Epithelial cell of esophagus (primary cell): ENCODE data around the gene SALL2.
"Not testable (repeated sequence)": the region's sequence is repeated elsewhere in the genome, so short reads cannot be mapped to it uniquely, and the experiment has no call there.

ENCODE experiments used
- DNase-seq: peaks from one replicate; pipeline ENCODE4 v3.0.0; 2010; ENCODE audit warnings: low read depth
- H3K4me3 ChIP-seq: 2 replicates; pipeline ENCODE4 v1.5.1; 2011; ENCODE audit warnings: mild to moderate bottlenecking, low read length, control low read depth
- TF ChIP-seq, protein P1 (sequence below): IDR thresholded peaks from 2 replicates; pipeline ENCODE4 v1.5.1; 2011; ENCODE audit warnings: low read depth, mild to moderate bottlenecking, low read length, control low read depth, inconsistent platforms; ENCODE audit not compliant: insufficient read depth; ENCODE audit errors: missing control alignments

The SALL2 gene

DNA sequence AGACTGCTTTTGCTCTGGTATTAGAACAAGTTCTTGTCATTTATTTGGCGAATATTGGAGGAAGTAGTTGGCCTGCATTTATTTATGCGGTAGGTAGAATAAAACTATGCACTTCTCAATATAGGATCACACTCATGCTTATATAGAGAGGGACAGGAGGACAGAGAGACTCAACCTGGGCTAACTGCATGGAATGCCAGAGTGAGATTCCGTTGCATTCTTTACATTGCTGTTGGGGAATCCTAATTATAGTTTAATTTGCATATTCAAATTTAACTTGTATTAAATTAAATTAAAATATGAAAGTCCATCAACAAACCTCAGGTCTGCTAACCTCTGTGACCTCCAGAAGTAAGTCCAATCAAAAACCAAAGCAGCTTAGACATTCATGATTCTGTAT, 27.1 kb upstream of the SALL2 start:
- no peak overlapping the region for H3K4me3 ChIP-seq
- TF ChIP-seq, protein P1, sequence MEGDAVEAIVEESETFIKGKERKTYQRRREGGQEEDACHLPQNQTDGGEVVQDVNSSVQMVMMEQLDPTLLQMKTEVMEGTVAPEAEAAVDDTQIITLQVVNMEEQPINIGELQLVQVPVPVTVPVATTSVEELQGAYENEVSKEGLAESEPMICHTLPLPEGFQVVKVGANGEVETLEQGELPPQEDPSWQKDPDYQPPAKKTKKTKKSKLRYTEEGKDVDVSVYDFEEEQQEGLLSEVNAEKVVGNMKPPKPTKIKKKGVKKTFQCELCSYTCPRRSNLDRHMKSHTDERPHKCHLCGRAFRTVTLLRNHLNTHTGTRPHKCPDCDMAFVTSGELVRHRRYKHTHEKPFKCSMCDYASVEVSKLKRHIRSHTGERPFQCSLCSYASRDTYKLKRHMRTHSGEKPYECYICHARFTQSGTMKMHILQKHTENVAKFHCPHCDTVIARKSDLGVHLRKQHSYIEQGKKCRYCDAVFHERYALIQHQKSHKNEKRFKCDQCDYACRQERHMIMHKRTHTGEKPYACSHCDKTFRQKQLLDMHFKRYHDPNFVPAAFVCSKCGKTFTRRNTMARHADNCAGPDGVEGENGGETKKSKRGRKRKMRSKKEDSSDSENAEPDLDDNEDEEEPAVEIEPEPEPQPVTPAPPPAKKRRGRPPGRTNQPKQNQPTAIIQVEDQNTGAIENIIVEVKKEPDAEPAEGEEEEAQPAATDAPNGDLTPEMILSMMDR, result no peak
- DNase-seq, result no peak

DNA sequence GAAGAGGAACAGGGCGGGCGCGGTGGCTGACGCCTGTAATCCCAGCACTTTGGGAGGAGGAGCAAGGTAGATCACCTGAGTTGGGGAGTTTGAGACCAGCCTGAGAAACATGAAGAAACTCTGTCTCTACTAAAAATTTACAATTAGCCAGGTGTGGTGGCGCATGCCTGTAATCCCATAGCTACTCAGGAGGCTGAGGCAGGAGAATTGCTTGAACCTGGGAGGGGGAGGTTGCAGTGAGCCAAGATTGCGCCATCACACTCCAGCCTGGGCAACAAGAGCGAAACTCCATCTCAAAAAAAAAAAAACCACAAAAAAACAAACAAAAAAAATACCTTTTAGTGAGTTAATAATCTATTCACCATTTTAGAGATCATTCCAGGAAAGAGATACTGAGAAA, 18.4 kb upstream of the SALL2 start:
- DNase-seq, result not testable (repeated sequence)

DNA sequence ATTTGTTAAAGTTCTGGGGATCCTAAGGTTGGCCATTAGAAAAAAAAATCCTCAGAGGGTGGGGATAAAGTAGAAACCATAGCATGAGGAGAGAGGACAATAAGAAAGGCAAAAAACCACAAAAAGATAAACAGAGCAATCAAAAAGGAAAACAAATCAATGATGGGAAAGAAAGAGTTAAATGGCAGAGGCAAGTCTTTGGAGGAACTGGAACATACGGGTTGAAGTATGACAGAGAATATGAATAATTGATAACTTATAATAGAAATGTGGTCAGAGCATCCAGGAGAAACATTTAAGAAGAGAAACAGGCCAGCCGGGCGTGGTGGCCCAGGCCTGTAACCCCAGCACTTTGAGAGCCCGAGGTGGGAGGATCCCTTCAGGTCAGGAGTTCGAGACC, 17.8 kb upstream of the SALL2 start:
- DNase-seq, result no peak
- TF ChIP-seq, protein P1, result no peak

More for the DNA sequence above, 18.4 kb upstream of the SALL2 start:
- not testable (repeated sequence) for H3K4me3 ChIP-seq

DNA sequence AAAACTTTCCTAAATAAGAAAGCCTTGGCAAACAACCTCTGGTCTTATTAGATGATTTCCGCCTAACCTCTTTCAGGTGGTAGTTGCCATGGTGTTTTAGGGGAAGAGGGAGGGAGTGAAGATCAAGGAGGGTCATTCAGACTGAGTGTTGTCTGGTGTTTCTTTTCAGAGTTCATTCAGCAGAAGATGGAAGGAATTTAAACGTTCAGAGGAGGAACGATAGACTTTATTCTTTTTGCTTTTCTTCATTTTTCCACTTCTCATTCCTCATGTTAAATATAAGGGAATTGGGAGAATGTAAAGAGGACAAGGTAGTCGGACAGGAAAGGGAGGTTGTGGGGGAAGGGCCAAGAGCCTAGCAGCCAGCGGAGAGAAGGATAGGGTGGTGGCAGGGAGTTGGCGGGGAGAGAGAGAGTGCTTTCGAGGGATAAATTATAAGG, 17.4 kb upstream of the SALL2 start:
- TF ChIP-seq, protein P1, result no peak
- DNase-seq, result peak; percentile 25
- no peak overlapping the region for H3K4me3 ChIP-seq

More for the DNA sequence above, 17.8 kb upstream of the SALL2 start:
- no peak overlapping the region for H3K4me3 ChIP-seq

DNA sequence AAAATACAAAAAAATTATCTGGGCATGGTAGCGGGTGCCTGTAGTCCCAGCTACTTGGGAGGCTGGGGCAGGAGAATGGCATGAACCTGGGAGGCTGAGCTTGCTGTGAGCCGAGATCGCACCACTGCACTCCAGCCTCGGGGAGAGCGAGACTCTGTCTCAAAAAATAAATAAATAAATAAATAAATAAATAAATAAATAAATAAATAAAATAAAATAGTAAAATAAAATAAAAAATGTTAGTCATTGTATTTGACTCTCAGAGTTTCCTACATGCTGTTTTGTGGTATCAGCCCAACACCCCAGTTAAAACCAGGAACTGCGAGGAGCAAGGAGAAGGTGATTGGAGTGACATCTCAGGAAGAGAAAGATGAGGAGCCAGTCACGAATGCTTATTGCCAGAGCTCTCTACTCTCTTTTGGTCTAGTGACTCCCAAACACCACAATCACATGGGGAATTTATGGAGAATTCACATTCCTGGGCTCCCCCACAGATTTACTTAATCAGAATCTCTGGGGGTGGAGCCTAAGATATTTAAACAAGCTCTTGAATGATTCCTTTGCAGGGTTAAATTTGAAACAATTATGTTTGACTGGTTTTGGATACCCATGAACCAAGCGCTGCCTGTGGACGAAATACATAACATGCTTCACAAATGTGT, 15.4 kb upstream of the SALL2 start:
- DNase-seq, result no peak
- H3K4me3 ChIP-seq, result no peak overlapping the region
- TF ChIP-seq, protein P1, result no peak

DNA sequence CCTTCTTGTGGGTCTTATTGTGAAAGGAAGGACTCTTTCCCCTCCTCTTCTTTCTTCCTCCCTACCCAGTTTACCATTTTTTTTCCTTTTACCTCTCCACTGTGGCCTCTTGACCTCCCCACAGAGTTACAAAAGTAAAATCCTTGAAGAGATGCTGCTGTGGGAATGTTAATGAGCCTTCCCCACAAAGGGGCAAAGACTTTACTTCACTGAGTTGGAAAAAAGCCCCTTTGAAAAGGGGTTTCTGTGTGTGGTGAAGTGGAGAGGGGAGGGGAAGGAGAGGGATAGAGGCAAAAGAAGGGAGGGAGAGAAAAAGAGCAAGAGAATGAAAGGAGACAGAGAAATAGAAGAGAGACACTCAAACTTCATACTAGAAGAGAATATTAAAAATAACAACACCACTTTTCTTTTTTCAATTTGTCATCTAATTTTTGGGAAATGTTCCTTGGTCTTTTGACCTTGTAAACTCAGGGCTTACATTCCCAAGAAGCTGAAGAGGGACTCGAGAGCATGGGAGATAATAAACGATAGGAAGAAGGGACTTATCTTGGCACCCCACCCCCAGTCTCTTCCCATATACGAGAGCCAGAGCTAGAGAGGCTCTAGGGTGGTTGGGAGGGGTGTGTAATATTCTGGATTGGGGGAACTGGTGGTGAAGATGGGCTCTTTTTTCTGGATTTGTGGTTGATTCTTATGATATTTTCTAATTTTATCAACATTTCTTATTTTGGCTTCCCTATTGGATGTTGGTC, 13.2 kb upstream of the SALL2 start:
- no peak overlapping the region for H3K4me3 ChIP-seq
- DNase-seq, result no peak
- TF ChIP-seq, protein P1, result no peak

DNA sequence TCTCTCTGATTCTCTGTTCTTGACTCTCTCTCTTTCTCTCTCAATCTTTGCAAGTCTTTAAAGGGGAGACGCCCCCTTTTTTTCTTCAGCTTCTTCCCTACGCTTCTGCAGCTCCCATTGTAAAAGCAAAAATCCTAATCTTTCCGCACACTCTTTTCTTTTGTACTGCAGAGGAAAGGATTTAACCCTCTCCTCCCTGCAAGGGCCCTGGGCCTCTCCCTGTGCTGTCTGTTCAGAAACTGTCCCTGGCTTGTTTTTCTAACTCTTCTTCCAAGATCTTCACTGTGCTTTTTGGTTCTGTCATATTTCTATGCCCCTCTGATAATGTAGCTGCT, 10.9 kb upstream of the SALL2 start:
- H3K4me3 ChIP-seq, result no peak overlapping the region
- DNase-seq, result no peak
- TF ChIP-seq, protein P1, result no peak
